ENCODE results near the gene TREH. TPM values are rescaled to one million over a fixed set of nuclear protein-coding genes. Genes with fewer than 3 reads are reported as not detected.

Gene TREH
- total RNA-seq, 1 experiment from 2014 or later = 0.15 TPM

- no peaks in the 10 kb centered on the region for H3K27me3 ChIP-seq (ENCODE audit: insufficient read depth, low read length)
- H4K20me1 ChIP-seq (ENCODE audit: insufficient read depth) = no peaks in the 10 kb centered on the region
- peaks cover 12 to 43% of the 10 kb centered on the region in 2 experiments for H3K4me1 ChIP-seq (ENCODE audit: control insufficient read depth in 1 of 2, insufficient read depth in 2 of 2, low read length in 2 of 2)
- H3K9me2 ChIP-seq (ENCODE audit: insufficient read depth) = no peaks in the 10 kb centered on the region
- BruUV-seq (replicated peaks) = no TSS peak
- H3K4me3 ChIP-seq (replicated peaks in 1 of 2; ENCODE audit: low read depth in 1 of 2, low read length in 2 of 2) = no peak overlapping the region
- ChIA-PET CTCF (interaction anchor here (1.2 to 1.8 kb wide), 2 partner anchors 11 to 16 kb away, joined by 3 to 7 read pairs; no protein-coding TSS in a partner anchor), RAD21 (ENCODE audit: low non-redundant PET in 1 of 2, low total read pairs in 2 of 2, uncharacterized antibody in 2 of 2, unreplicated experiment in 2 of 2) (no interaction called here), POLR2A (interaction anchor here (1.1 kb wide), 1 partner anchor 11 kb away, joined by 3 read pairs; no protein-coding TSS in a partner anchor)
- H3K4me2 ChIP-seq (ENCODE audit: low read length) = peak overlapping the region; percentile 42
- H3K9ac ChIP-seq (ENCODE audit: low read length) = no peak overlapping the region
- intact Hi-C loops (cut with micrococcal nuclease) = loop anchor here (5.0 kb wide), 1 partner anchor 464 kb away; no protein-coding TSS in a partner anchor
- no peaks in the 10 kb centered on the region for H3K9me3 ChIP-seq (ENCODE audit: control insufficient read depth in 1 of 2, insufficient read depth in 1 of 2, low read depth in 1 of 2, low read length in 2 of 2)
- H3K27ac ChIP-seq (ENCODE audit: low read depth, low read length) = no peak overlapping the region
- ATAC-seq = peak; percentile 71
- peak; percentile 32; the same call in 1 of the 2 replicates for TF ChIP-seq ZFX (IDR thresholded peaks at IDR 0.05)
- TF ChIP-seq CTCF (IDR thresholded peaks at IDR 0.05 in 2 of 3, conservative IDR thresholded peaks at IDR 0.05 in 1 of 3; ENCODE audit: borderline replicate concordance in 1 of 3, insufficient read depth in 1 of 3, low read depth in 2 of 3, low read length in 2 of 3) = peak; percentile 69 to 92 (median 85)
- no peak for TF ChIP-seq JUND (IDR thresholded peaks at IDR 0.05)
- peak; percentile 49; the same call in 1 of the 2 replicates for TF ChIP-seq CBX3 (IDR thresholded peaks at IDR 0.05; ENCODE audit: low read depth)
- TF ChIP-seq RAD21 (IDR thresholded peaks at IDR 0.05; ENCODE audit: low read depth) = peak; percentile 75
- no peaks in the 10 kb centered on the region for H3K36me3 ChIP-seq (ENCODE audit: control insufficient read depth in 1 of 2, insufficient read depth in 2 of 2, low read length in 2 of 2)
- H3K79me2 ChIP-seq (ENCODE audit: insufficient read depth, low read length) = no peaks in the 10 kb centered on the region
- H2AFZ ChIP-seq (ENCODE audit: low read depth, low read length, poor library complexity, severe bottlenecking) = no peak overlapping the region
- no peak for DNase-seq (ENCODE audit: low read depth, low spot score)
These were observed 68.5 kb downstream of the TREH start for GRCh38 chr11:118610773-118611432.

- Histone ChIP-seq H3K27me3 (ENCODE audit: insufficient read depth, low read length) (no peaks in the 10 kb centered on the region), H3K36me3 (ENCODE audit: control insufficient read depth in 1 of 2, insufficient read depth in 2 of 2, low read length in 2 of 2) (no peaks in the 10 kb centered on the region), H3K27ac (ENCODE audit: low read depth, low read length) (no peak overlapping the region), H3K4me3 (replicated peaks in 1 of 2; ENCODE audit: low read depth in 1 of 2, low read length in 2 of 2) (no peak overlapping the region), H3K4me2 (ENCODE audit: low read length) (peak overlapping the region; percentile 42; the same call in 1 of the 2 replicates), H2AFZ (ENCODE audit: low read depth, low read length, poor library complexity, severe bottlenecking) (no peak overlapping the region), H3K9me2 (ENCODE audit: insufficient read depth) (no peaks in the 10 kb centered on the region), H3K4me1 (ENCODE audit: control insufficient read depth in 1 of 2, insufficient read depth in 2 of 2, low read length in 2 of 2) (peaks cover 12 to 40% of the 10 kb centered on the region in 2 experiments; a peak in 3 of 4 replicates), H3K9ac (ENCODE audit: low read length) (no peak overlapping the region), H3K9me3 (ENCODE audit: control insufficient read depth in 1 of 2, insufficient read depth in 1 of 2, low read depth in 1 of 2, low read length in 2 of 2) (no peaks in the 10 kb centered on the region), H3K79me2 (ENCODE audit: insufficient read depth, low read length) (no peaks in the 10 kb centered on the region), H4K20me1 (ENCODE audit: insufficient read depth) (no peaks in the 10 kb centered on the region)
- DNase-seq (ENCODE audit: low read depth, low spot score) = no peak
- CTCF ChIA-PET = interaction anchor here (0.7 to 1.8 kb wide), 2 partner anchors 8 to 11 kb away, joined by 3 to 7 read pairs; no protein-coding TSS in a partner anchor
- intact Hi-C loops (cut with micrococcal nuclease) = loop anchor here (5.0 kb wide), 1 partner anchor 463 kb away; no protein-coding TSS in a partner anchor
- BruUV-seq (replicated peaks) = no TSS peak
- no peak for ATAC-seq
- POLR2A ChIA-PET = interaction anchor here (1.1 kb wide), 1 partner anchor 11 kb away, joined by 3 read pairs; no protein-coding TSS in a partner anchor
- RAD21 ChIA-PET (ENCODE audit: low non-redundant PET in 1 of 2, low total read pairs in 2 of 2, uncharacterized antibody in 2 of 2, unreplicated experiment in 2 of 2) = no interaction called here
- TF ChIP-seq POLR2AphosphoS5 (IDR thresholded peaks at IDR 0.05; ENCODE audit: low read depth, low read length) = no peak
- TF ChIP-seq POLR2A (IDR thresholded peaks at IDR 0.05; ENCODE audit: borderline replicate concordance, extremely low read depth, insufficient read depth, insufficient read length) = no peak
- TF ChIP-seq CEBPB (IDR thresholded peaks at IDR 0.05; ENCODE audit: low read depth) = no peak
- TF ChIP-seq ATF3 (IDR thresholded peaks at IDR 0.05) = no peak
- no peak for TF ChIP-seq FOSL1 (IDR thresholded peaks at IDR 0.05; ENCODE audit: low read depth)
- no peak for TF ChIP-seq EZH2 (IDR thresholded peaks at IDR 0.05)
- no peak for TF ChIP-seq ZBTB33 (IDR thresholded peaks at IDR 0.05; ENCODE audit: extremely low read depth, insufficient replicate concordance, low read length)
- TF ChIP-seq JUND (IDR thresholded peaks at IDR 0.05) = no peak
- no peak for TF ChIP-seq ELF1 (IDR thresholded peaks at IDR 0.05; ENCODE audit: borderline replicate concordance, low read depth)
- no peak for TF ChIP-seq SIN3A (IDR thresholded peaks at IDR 0.05; ENCODE audit: low read depth)
- no peak for TF ChIP-seq YY1 (IDR thresholded peaks at IDR 0.05; ENCODE audit: extremely low read depth, insufficient replicate concordance, low read depth, low read length)
These were observed 69.2 kb downstream of the TREH start for GRCh38 chr11:118610225-118610772.
